Lower lobe of right lung (tissue), 2 donors: Measurements from ENCODE around the gene LAMA3. TPM values are rescaled to one million over a fixed set of nuclear protein-coding genes. Genes with fewer than 3 reads are reported as not detected.

ENCODE experiments used
- ATAC-seq, 2 donors: fragments of 200-7000 bp; cut with Tn5 transposase; one replicate each; pipeline ENCODE4 v1.9.1; 2020 to 2022; ENCODE audit warnings: mild to moderate bottlenecking in 2 of 2, moderate library complexity in 2 of 2
- DNase-seq: peaks from one replicate; pipeline ENCODE4 v3.0.0-alpha.2; 2020
- H3K27ac ChIP-seq: fragments of 200-600 bp; one replicate; pipeline ENCODE4 v1.8.0; 2022
- H3K27me3 ChIP-seq: fragments of 200-600 bp; one replicate; pipeline ENCODE4 v1.8.0; 2022; ENCODE audit warnings: low read depth
- H3K36me3 ChIP-seq: fragments of 200-600 bp; one replicate; pipeline ENCODE4 v1.8.0; 2022; ENCODE audit warnings: mild to moderate bottlenecking
- H3K4me1 ChIP-seq: fragments of 200-600 bp; one replicate; pipeline ENCODE4 v1.8.0; 2022
- H3K4me3 ChIP-seq: fragments of 200-600 bp; one replicate; pipeline ENCODE4 v1.8.0; 2022; ENCODE audit warnings: mild to moderate bottlenecking
- H3K9me3 ChIP-seq: fragments of 200-600 bp; one replicate; pipeline ENCODE4 v1.8.0; 2022
- intact Hi-C: fragments of 100-400 bp; cut with DNase I; formaldehyde crosslinking; loops from one replicate; pipeline ENCODE4 v1.11.0; 2022
- total RNA-seq: library from RNA; stranded (reverse); fragmentation: NEBNext Ultra II Directional; extraction: Animal tissue kit (Norgen Biotek cat#: 25700); gene quantifications from one replicate; pipeline ENCODE4 v1.2.1, GENCODE V29; 2021
- TF ChIP-seq, protein P1 (sequence below): fragments of 200-600 bp; IDR thresholded peaks from one replicate; pipeline ENCODE4 v1.8.0; 2022; ENCODE audit warnings: antibody characterized with exemption, mild to moderate bottlenecking
- donor health status: DM: no; HTN: yes; CAD: no; lungs with severe emphysema.

Gene LAMA3
- total RNA-seq, 1 donor from 2014 or later: 89.1 TPM

DNA sequence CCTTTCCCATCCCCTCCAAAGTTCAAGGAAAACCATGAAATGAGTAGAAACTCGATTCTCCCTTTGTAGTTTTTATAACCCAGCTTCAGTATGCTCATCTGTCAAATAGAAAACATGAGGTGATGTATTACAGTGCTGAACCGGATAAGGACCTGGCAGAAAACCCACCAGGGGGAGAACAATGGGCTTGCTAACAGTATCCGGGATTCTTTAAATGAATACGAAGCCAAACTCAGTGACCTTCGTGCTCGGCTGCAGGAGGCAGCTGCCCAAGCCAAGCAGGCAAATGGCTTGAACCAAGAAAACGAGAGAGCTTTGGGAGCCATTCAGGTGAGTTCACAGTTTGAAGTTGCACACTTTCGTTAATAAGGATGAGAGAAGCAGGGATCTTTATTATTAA, 211.7 kb downstream of the LAMA3 start:
- Histone ChIP-seq H3K4me1 (peaks cover 7% of the 10 kb centered on the region), H3K27ac (no peak overlapping the region), H3K27me3 (no peaks in the 10 kb centered on the region), H3K36me3 (peaks cover 10% of the 10 kb centered on the region), H3K9me3 (no peaks in the 10 kb centered on the region), H3K4me3 (no peak overlapping the region)
- DNase-seq: no peak
- TF ChIP-seq, protein P1, sequence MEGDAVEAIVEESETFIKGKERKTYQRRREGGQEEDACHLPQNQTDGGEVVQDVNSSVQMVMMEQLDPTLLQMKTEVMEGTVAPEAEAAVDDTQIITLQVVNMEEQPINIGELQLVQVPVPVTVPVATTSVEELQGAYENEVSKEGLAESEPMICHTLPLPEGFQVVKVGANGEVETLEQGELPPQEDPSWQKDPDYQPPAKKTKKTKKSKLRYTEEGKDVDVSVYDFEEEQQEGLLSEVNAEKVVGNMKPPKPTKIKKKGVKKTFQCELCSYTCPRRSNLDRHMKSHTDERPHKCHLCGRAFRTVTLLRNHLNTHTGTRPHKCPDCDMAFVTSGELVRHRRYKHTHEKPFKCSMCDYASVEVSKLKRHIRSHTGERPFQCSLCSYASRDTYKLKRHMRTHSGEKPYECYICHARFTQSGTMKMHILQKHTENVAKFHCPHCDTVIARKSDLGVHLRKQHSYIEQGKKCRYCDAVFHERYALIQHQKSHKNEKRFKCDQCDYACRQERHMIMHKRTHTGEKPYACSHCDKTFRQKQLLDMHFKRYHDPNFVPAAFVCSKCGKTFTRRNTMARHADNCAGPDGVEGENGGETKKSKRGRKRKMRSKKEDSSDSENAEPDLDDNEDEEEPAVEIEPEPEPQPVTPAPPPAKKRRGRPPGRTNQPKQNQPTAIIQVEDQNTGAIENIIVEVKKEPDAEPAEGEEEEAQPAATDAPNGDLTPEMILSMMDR: no peak
- ATAC-seq: no peak
- intact Hi-C loops: no loop called here

DNA sequence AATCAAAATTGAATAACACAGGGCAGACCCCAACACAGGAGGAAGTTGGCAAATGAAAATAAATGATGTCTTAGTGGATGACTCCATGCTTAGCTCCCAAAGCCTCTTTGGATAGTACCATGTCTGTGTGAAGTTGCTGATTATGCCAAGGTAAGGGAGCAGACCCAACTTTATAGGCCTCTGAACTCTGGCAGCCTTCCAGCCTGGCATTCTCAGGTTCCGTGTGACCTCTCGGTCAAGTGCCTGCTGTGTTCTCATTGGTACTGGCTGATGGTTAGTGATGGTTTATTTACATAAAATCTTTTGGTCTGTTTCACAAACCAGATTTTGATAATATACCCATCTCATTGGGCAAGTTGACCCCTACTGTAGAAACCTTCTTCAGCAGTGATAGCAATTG, 213.1 kb downstream of the LAMA3 start:
- DNase-seq (no peak), ATAC-seq (no peak)
- H3K9me3 ChIP-seq: no peaks in the 10 kb centered on the region
- TF ChIP-seq, protein P1: no peak
- intact Hi-C loops: no loop called here
- H3K4me3 ChIP-seq: no peak overlapping the region
- peaks cover 7% of the 10 kb centered on the region for H3K4me1 ChIP-seq
- H3K27me3 ChIP-seq: no peaks in the 10 kb centered on the region
- H3K27ac ChIP-seq: no peak overlapping the region
- peaks cover 10% of the 10 kb centered on the region for H3K36me3 ChIP-seq

DNA sequence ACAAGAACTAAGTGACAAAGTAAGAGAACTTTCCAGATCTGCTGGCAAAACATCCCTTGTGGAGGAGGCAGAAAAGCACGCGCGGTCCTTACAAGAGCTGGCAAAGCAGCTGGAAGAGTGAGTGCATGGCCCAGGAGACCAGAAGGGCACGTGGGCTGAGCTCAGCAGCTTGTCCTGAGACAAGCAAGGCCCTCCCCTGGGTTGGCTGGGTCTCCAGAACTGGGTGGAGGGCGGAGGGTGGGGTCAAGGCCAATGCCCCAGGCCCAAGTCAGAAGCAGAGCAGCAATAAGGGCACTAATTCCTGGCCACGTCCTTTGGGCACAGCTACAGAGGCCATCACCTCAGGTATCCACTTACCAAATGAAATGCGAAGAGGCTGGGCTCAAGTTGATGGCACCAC, 214.7 kb downstream of the LAMA3 start:
- intact Hi-C loops: no loop called here
- TF ChIP-seq, protein P1: no peak
- Histone ChIP-seq H3K27me3 (no peaks in the 10 kb centered on the region), H3K9me3 (no peaks in the 10 kb centered on the region), H3K36me3 (peaks cover 15% of the 10 kb centered on the region), H3K4me3 (no peak overlapping the region), H3K4me1 (peaks cover 7% of the 10 kb centered on the region), H3K27ac (no peak overlapping the region)
- ATAC-seq (no peak), DNase-seq (no peak)

DNA sequence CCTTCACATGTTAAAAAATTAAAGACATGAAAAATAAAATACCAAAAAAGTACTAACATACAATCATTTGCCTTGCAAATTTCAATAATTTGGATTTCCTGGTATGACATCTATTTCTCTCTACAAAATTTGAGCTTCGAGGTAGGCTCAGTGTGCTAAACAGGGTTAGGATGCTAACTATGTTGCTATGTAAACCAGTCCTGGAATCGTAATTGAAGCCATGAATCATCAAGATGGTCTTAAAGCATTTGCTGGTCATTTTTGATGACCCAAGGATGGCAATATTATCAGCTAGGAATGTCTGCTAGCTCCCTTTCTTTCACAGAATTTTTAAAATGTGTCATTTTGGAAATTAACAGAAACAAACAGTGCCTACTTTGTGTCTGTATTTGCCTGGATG, 217.4 kb downstream of the LAMA3 start:
- no peaks in the 10 kb centered on the region for H3K9me3 ChIP-seq
- no peak overlapping the region for H3K27ac ChIP-seq
- H3K4me1 ChIP-seq: no peaks in the 10 kb centered on the region
- intact Hi-C loops: no loop called here
- peaks cover 31% of the 10 kb centered on the region for H3K36me3 ChIP-seq
- no peak overlapping the region for H3K4me3 ChIP-seq
- H3K27me3 ChIP-seq: no peaks in the 10 kb centered on the region
- TF ChIP-seq, protein P1: no peak
- ATAC-seq (no peak), DNase-seq (no peak)

DNA sequence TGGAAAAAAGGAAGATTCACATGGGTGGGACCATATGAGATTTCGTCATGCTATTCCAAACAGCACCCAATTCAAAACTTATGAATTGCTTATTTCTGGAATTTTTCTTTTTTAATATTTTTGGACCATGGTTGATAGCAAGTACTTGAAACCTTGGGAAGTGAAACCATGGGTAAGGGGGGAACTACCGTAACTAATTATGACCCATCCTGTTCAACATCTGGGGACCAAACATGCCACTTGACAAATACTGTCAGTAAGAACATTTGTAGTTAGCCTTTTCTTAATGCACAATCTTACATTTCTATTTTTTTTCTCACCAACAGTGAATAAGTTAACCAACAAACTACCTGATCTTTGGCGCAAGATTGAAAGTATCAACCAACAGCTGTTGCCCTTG, 219.6 kb downstream of the LAMA3 start:
- intact Hi-C loops: no loop called here
- H3K4me1 ChIP-seq: no peaks in the 10 kb centered on the region
- DNase-seq (no peak), ATAC-seq (no peak)
- TF ChIP-seq, protein P1: no peak
- H3K27me3 ChIP-seq: no peaks in the 10 kb centered on the region
- H3K4me3 ChIP-seq: no peak overlapping the region
- H3K9me3 ChIP-seq: no peaks in the 10 kb centered on the region
- no peak overlapping the region for H3K27ac ChIP-seq
- H3K36me3 ChIP-seq: peaks cover 42% of the 10 kb centered on the region

DNA sequence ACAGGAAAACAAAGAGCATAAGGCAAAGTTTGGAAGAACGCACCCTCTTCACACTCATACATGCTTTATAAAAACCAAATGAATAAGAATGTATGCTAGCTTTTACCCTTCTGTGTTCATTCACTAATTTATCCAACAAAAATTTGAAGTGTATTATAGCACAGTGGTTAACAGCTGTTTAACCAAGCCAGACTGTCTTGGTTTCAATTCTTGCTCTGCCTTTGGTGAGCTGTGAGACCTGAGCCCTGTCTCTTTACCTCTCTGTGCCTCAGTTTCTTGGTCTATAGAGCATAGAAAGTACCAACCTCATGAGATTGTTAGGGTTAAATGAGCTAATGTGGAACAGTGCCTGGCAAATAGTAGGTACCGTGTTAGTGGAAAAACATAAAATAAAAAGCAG, 220.8 kb downstream of the LAMA3 start:
- Histone ChIP-seq H3K36me3 (peaks cover 40% of the 10 kb centered on the region), H3K4me1 (no peaks in the 10 kb centered on the region), H3K9me3 (no peaks in the 10 kb centered on the region), H3K27me3 (no peaks in the 10 kb centered on the region), H3K4me3 (no peak overlapping the region), H3K27ac (no peak overlapping the region)
- TF ChIP-seq, protein P1: no peak
- ATAC-seq (no peak), DNase-seq (no peak)
- intact Hi-C loops: no loop called here
